Endothelial cell of umbilical vein (primary cell): ENCODE results near the gene ENG. TPM values are rescaled to one million over a fixed set of nuclear protein-coding genes. Genes with fewer than 3 reads are reported as not detected.

Source experiments
- BruUV-seq: library from RNA; stranded (reverse); fragments of 400-500 nt; replicated peaks from 2 replicates; lab custom pipeline; 2021; lab: Mats Ljungman, UMichigan
- CTCF ChIA-PET: fragments of 300-600, 350-600 bp; sonication (Branson Sonifier 250); formaldehyde crosslinking; loops from one replicate; lab custom pipeline; 2021; ENCODE audit warnings: antibody characterized with exemption, inconsistent platforms; lab: Charles Lee
- POLR2A ChIA-PET: fragments of 300-600, 350-600 bp; sonication (Branson Sonifier 250); formaldehyde crosslinking; loops from one replicate; lab custom pipeline; 2021; ENCODE audit warnings: antibody characterized with exemption, inconsistent platforms; lab: Charles Lee
- DNase-seq: peaks from one replicate; pipeline ENCODE4 v3.0.0-alpha.2; 2011; ENCODE audit warnings: low read depth, low spot score
- FAIRE-seq: peaks from 2 replicates; lab custom pipeline; 2011; peaks lifted over from hg19 to GRCh38; lab: Jason Lieb, UNC
- H2AFZ ChIP-seq: 2 replicates; pipeline ENCODE4 v1.6.0; 2012; ENCODE audit warnings: low read depth, low read length, control low read depth, inconsistent platforms
- H3K27ac ChIP-seq: 2 replicates; pipeline ENCODE4 v1.5.1; 2011; ENCODE audit warnings: low read depth, mild to moderate bottlenecking, control low read depth, low read length, moderate library complexity; ENCODE audit not compliant: insufficient read depth
- H3K27me3 ChIP-seq, 2 experiments: 2 replicates each; pipeline versions ENCODE4 v1.6.0 to v1.6.1; 2011; ENCODE audit warnings: low read length in 2 of 2, mixed read lengths in 1 of 2; ENCODE audit not compliant: control insufficient read depth in 2 of 2, insufficient read depth in 2 of 2
- H3K36me3 ChIP-seq, 2 experiments: 2 replicates in 1 of 2; 3 replicates in 1 of 2; pipeline ENCODE4 v1.5.1; 2011; ENCODE audit warnings: low read length in 2 of 2, mild to moderate bottlenecking in 1 of 2, moderate library complexity in 1 of 2; ENCODE audit not compliant: control insufficient read depth in 2 of 2, insufficient read depth in 2 of 2; ENCODE audit errors: extremely low read depth in 1 of 2
- H3K4me1 ChIP-seq: 3 replicates; pipeline ENCODE4 v1.5.1; 2011; ENCODE audit warnings: mild to moderate bottlenecking, low read length; ENCODE audit not compliant: control insufficient read depth, insufficient read depth; ENCODE audit errors: extremely low read depth
- H3K4me2 ChIP-seq: 2 replicates; pipeline ENCODE4 v1.6.1; 2011; ENCODE audit warnings: low read length, control low read depth, mixed read lengths; ENCODE audit not compliant: insufficient read depth
- H3K4me3 ChIP-seq, 3 experiments: fragments of 200-600 bp in 1 of 3; sonication (generic), shearing (Covaris generic) in 1 of 3; replicated peaks in 1 of 3; 2 replicates each; pipeline ENCODE4 v1.5.1; 2011 to 2016; ENCODE audit warnings: control low read depth in 3 of 3, low read length in 3 of 3, mild to moderate bottlenecking in 2 of 3, inconsistent platforms in 1 of 3, low read depth in 1 of 3, moderate library complexity in 1 of 3; ENCODE audit not compliant: insufficient read depth in 1 of 3
- H3K79me2 ChIP-seq: 2 replicates; pipeline ENCODE4 v1.6.0; 2012; ENCODE audit warnings: low read length, inconsistent platforms; ENCODE audit not compliant: control insufficient read depth, insufficient read depth
- H3K9ac ChIP-seq: replicated peaks from 2 replicates; pipeline ENCODE3; 2011; ENCODE audit warnings: low read length, control low read depth; ENCODE audit not compliant: insufficient read depth; ENCODE audit errors: extremely low read depth
- H3K9me1 ChIP-seq: replicated peaks from 3 replicates; pipeline ENCODE4 v1.6.0; 2011; ENCODE audit warnings: mild to moderate bottlenecking, low read length; ENCODE audit not compliant: control insufficient read depth, insufficient read depth; ENCODE audit errors: extremely low read depth
- H3K9me3 ChIP-seq: replicated peaks from 2 replicates; pipeline ENCODE4 v1.5.1; 2012; ENCODE audit warnings: low read length, inconsistent platforms; ENCODE audit not compliant: control insufficient read depth, insufficient read depth
- H4K20me1 ChIP-seq: replicated peaks from 2 replicates; pipeline ENCODE3; 2011; ENCODE audit warnings: mild to moderate bottlenecking, low read length; ENCODE audit not compliant: control insufficient read depth, insufficient read depth; ENCODE audit errors: extremely low read depth
- FOS ChIP-seq: IDR thresholded peaks from 2 replicates; pipeline ENCODE4 v1.6.1; 2011; ENCODE audit warnings: mild to moderate bottlenecking, low read length, moderate library complexity, borderline replicate concordance; ENCODE audit not compliant: insufficient read depth
- GATA2 ChIP-seq: IDR thresholded peaks from 2 replicates; pipeline ENCODE4 v1.7.0; 2011; ENCODE audit warnings: low read depth, mild to moderate bottlenecking, moderate library complexity, mixed read lengths, low read length; ENCODE audit not compliant: insufficient read length, insufficient read depth
- JUN ChIP-seq: IDR thresholded peaks from 2 replicates; pipeline ENCODE4 v1.6.1; 2011; ENCODE audit warnings: borderline replicate concordance, low read depth; ENCODE audit not compliant: insufficient read length, insufficient read depth
- MAX ChIP-seq: IDR thresholded peaks from 2 replicates; pipeline ENCODE4 v1.6.1; 2011; ENCODE audit not compliant: insufficient read depth, insufficient read length
- MYC ChIP-seq: IDR thresholded peaks from one replicate; pipeline ENCODE4 v1.6.1; 2011; ENCODE audit warnings: mild to moderate bottlenecking, low read depth, low read length
- POLR2A ChIP-seq: IDR thresholded peaks from 2 replicates; pipeline ENCODE4 v1.6.1; 2012; ENCODE audit warnings: low read depth, mild to moderate bottlenecking, control low read depth, low read length
- POLR2AphosphoS5 ChIP-seq: IDR thresholded peaks from 2 replicates; pipeline ENCODE4 v1.6.1; 2012; ENCODE audit warnings: low read depth, mild to moderate bottlenecking, control low read depth, low read length, moderate library complexity; ENCODE audit not compliant: insufficient read depth
- dilution Hi-C: fragments of 300-500 bp; cut with MboI; formaldehyde crosslinking; loops from one replicate; pipeline ENCODE4 v1.15.0; 2019; ENCODE audit warnings: low sequenced_read_pairs; ENCODE audit not compliant: extremely low pct_ligation_motif_present
- intact Hi-C: fragments of 100-400 bp; cut with micrococcal nuclease; formaldehyde crosslinking; loops from one replicate; pipeline ENCODE4 v1.10.0; 2022
- polyA plus RNA-seq, 4 experiments: library from polyadenylated mRNA; depleted of rRNA in 3 of 4; stranded (reverse) in 3 of 4; unstranded in 1 of 4; fragments of >200 nt; gene quantifications; 2 replicates each; pipeline versions ENCODE4 v1.2.1 to v1.2.3, GENCODE V29; 2011 to 2012; ENCODE audit warnings: missing spikeins in 1 of 4
- total RNA-seq: library from RNA; stranded (reverse); gene quantifications from 2 replicates; pipeline ENCODE4 v1.2.3, GENCODE V29; 2021

Gene ENG
- total and polyA plus RNA-seq, 2 donors (not counting 3 experiments of a cell fraction or from before 2014, with no cell fraction given), result 338 to 728 TPM

GRCh38 chr9:127854960-127855359 is 502 bp upstream of the ENG start:
- peaks cover 7 to 15% of the 10 kb centered on the region in 2 experiments for H3K36me3 ChIP-seq
- FAIRE-seq, result no peak
- no peak overlapping the region for H3K9ac ChIP-seq
- peak; percentile 21 for DNase-seq
- intact Hi-C loops (loop anchor here (1.0 to 2.0 kb wide), 3 partner anchors 10 to 52 kb away; partner anchors contain the start of gene FPGS), dilution Hi-C loops (no loop called here)
- peaks cover 50% of the 10 kb centered on the region for H3K79me2 ChIP-seq
- peaks cover 31% of the 10 kb centered on the region for H3K4me1 ChIP-seq
- H3K4me2 ChIP-seq, result no peak overlapping the region
- H3K27ac ChIP-seq, result peak overlapping the region; percentile 63
- no peak overlapping the region for H2AFZ ChIP-seq
- no peaks in the 10 kb centered on the region for H4K20me1 ChIP-seq
- peak overlapping the region in 1 of 3 experiments; percentile 81 for H3K4me3 ChIP-seq
- POLR2A ChIA-PET, result interaction anchor here (0.6 to 4.1 kb wide), 4 partner anchors 10 to 43 kb away, joined by 3 to 14 read pairs (median 4); no protein-coding TSS in a partner anchor
- CTCF ChIA-PET, result interaction anchor here (0.8 to 6.3 kb wide), 17 partner anchors 9 to 286 kb away, joined by 3 to 101 read pairs (median 3); partner anchors contain the start of genes CDK9 and TOR2A
- no TSS peak for BruUV-seq
- H3K9me1 ChIP-seq, result no peaks in the 10 kb centered on the region
- no peak for TF ChIP-seq FOS
- no peak for TF ChIP-seq POLR2A
- TF ChIP-seq JUN, result no peak
- no peak for TF ChIP-seq MAX
- no peak for TF ChIP-seq MYC
- no peak for TF ChIP-seq GATA2
- TF ChIP-seq POLR2AphosphoS5, result no peak
- no peaks in the 10 kb centered on the region for H3K9me3 ChIP-seq
- H3K27me3 ChIP-seq, result no peaks in the 10 kb centered on the region
